OCI-LY3 (cell line): ENCODE results near the gene PCDHA13.
"Not testable (repeated sequence)": the region's sequence is repeated elsewhere in the genome, so short reads cannot be mapped to it uniquely, and the experiment has no call there.

Experiments used
- H2AFZ ChIP-seq: fragments of 200-600, 300-600 bp; shearing (Covaris generic); 2 replicates; pipeline ENCODE4 v1.6.0; 2014; ENCODE audit warnings: antibody characterized with exemption, low read depth, low read length
- H3K27ac ChIP-seq: fragments of 200-600, 300-600 bp; sonication (generic); 2 replicates; pipeline ENCODE4 v1.5.1; 2014; ENCODE audit warnings: mild to moderate bottlenecking, low read length, moderate library complexity, mixed read lengths
- H3K27me3 ChIP-seq: fragments of 200-600, 300-600 bp; sonication (generic); 2 replicates; pipeline ENCODE4 v1.6.1; 2014; ENCODE audit warnings: low read depth, low read length, mixed read lengths
- H3K36me3 ChIP-seq: fragments of 200-600, 300-600 bp; sonication (generic); replicated peaks from 2 replicates; pipeline ENCODE3; 2014; ENCODE audit warnings: low read depth, low read length, mixed read lengths
- H3K4me1 ChIP-seq: fragments of 300-600, 200-600 bp; sonication (generic); 2 replicates; pipeline ENCODE4 v1.6.1; 2014; ENCODE audit warnings: low read length, mixed read lengths
- H3K4me2 ChIP-seq: fragments of 200-600, 300-600 bp; sonication (generic); 2 replicates; pipeline ENCODE4 v1.6.1; 2014; ENCODE audit warnings: low read length, mixed read lengths
- H3K4me3 ChIP-seq: fragments of 300-600, 200-600 bp; sonication (generic); 2 replicates; pipeline ENCODE4 v1.5.1; 2014; ENCODE audit warnings: antibody characterized with exemption, mild to moderate bottlenecking, low read length, moderate library complexity
- H3K79me2 ChIP-seq: fragments of 300-600, 200-600 bp; shearing (Covaris generic); 2 replicates; pipeline ENCODE4 v1.6.1; 2014; ENCODE audit warnings: mild to moderate bottlenecking, low read length, mixed read lengths
- H3K9ac ChIP-seq: fragments of 300-600, 200-600 bp; shearing (Covaris generic); 2 replicates; pipeline ENCODE4 v1.6.0; 2014; ENCODE audit warnings: mild to moderate bottlenecking, low read length, moderate library complexity
- H3K9me3 ChIP-seq: fragments of 200-600, 300-600 bp; shearing (Covaris generic); 2 replicates; pipeline ENCODE4 v1.6.1; 2014; ENCODE audit warnings: low read length, mixed read lengths; ENCODE audit not compliant: insufficient read depth
- H4K20me1 ChIP-seq: fragments of 200-600, 300-600 bp; sonication (generic); 2 replicates; pipeline ENCODE4 v1.6.1; 2016; ENCODE audit warnings: low read length, mixed read lengths; ENCODE audit not compliant: insufficient read depth
- CTCF ChIP-seq: fragments of 200-600, 300-600 bp; sonication (generic); IDR thresholded peaks from 2 replicates; pipeline ENCODE4 v1.5.1; 2014; ENCODE audit warnings: antibody characterized with exemption, low read length, low read depth
- EZH2phosphoT487 ChIP-seq: fragments of 200-600 bp; shearing (Covaris generic); IDR thresholded peaks from 2 replicates; pipeline ENCODE4 v1.6.1; 2018; ENCODE audit warnings: antibody characterized with exemption, mixed run types, low read depth

The PCDHA13 gene

GRCh38 chr5:140875085-140876065 is 6.5 kb upstream of the PCDHA13 start, which contains the start of gene PCDHA12:
Gene PCDHA12 (plus strand): TSS chr5:140875308. CDS start chr5:140875473, 165 bp downstream.
- Histone ChIP-seq H3K79me2 (no peaks in the 10 kb centered on the region), H3K9me3 (no peaks in the 10 kb centered on the region), H3K4me2 (no peak within 1 kb of the TSS), H3K27me3 (no peaks in the 10 kb centered on the region), H3K27ac (no peak within 1 kb of the TSS), H2AFZ (no peak within 1 kb of the TSS), H3K36me3 (no peaks in the 10 kb centered on the region), H3K4me1 (no peaks in the 10 kb centered on the region), H3K4me3 (no peak within 1 kb of the TSS), H3K9ac (no peak within 1 kb of the TSS), H4K20me1 (no peaks in the 10 kb centered on the region)
- no peak for TF ChIP-seq CTCF
- no peak for TF ChIP-seq EZH2phosphoT487

- not testable (repeated sequence) for H3K27me3 ChIP-seq, H3K9me3 ChIP-seq, H2AFZ ChIP-seq, H3K4me2 ChIP-seq, H3K9ac ChIP-seq, H3K79me2 ChIP-seq, H4K20me1 ChIP-seq, H3K4me3 ChIP-seq, H3K27ac ChIP-seq, H3K36me3 ChIP-seq, H3K4me1 ChIP-seq
Measured at GRCh38 chr5:140876541-140877261, 5.2 kb upstream of the PCDHA13 start.

- H4K20me1 ChIP-seq: no peaks in the 10 kb centered on the region
- H3K79me2 ChIP-seq: no peaks in the 10 kb centered on the region
- no peak overlapping the region for H3K4me2 ChIP-seq
- H3K9me3 ChIP-seq: no peaks in the 10 kb centered on the region
- H3K9ac ChIP-seq: no peak overlapping the region
- TF ChIP-seq EZH2phosphoT487 (no peak), CTCF (no peak)
- H3K4me1 ChIP-seq: no peaks in the 10 kb centered on the region
- H3K27ac ChIP-seq: no peak overlapping the region
- no peak overlapping the region for H3K4me3 ChIP-seq
- no peaks in the 10 kb centered on the region for H3K36me3 ChIP-seq
- H3K27me3 ChIP-seq: no peaks in the 10 kb centered on the region
- no peak overlapping the region for H2AFZ ChIP-seq
Measured at GRCh38 chr5:140877262-140877581, 4.7 kb upstream of the PCDHA13 start.

- Histone ChIP-seq H3K36me3 (no peaks in the 10 kb centered on the region), H3K27ac (no peak overlapping the region), H3K4me3 (no peak overlapping the region), H4K20me1 (no peaks in the 10 kb centered on the region), H3K9ac (no peak overlapping the region), H3K4me2 (no peak overlapping the region), H2AFZ (no peak overlapping the region), H3K27me3 (no peaks in the 10 kb centered on the region), H3K79me2 (no peaks in the 10 kb centered on the region), H3K4me1 (no peaks in the 10 kb centered on the region), H3K9me3 (no peaks in the 10 kb centered on the region)
- TF ChIP-seq CTCF: no peak
- TF ChIP-seq EZH2phosphoT487: no peak
Measured at GRCh38 chr5:140882591-140882899, 621 bp downstream of the PCDHA13 start.
